Measurements from ENCODE around the gene CACNA1D. TPM values are rescaled to one million over a fixed set of nuclear protein-coding genes. Genes with fewer than 3 reads are reported as not detected.

The CACNA1D gene
- total RNA-seq, 5 donors from 2014 or later (not counting 1 experiment from before 2014, with no cell fraction given): 0.09 to 0.47 (median 0.34) TPM; not detected in 1

GRCh38 chr3:53519065-53519709, 24.8 kb downstream of the CACNA1D start:
- H3K4me1 ChIP-seq (ENCODE audit: control insufficient read depth in 1 of 2, extremely low read depth in 1 of 2, insufficient read depth in 2 of 2, low read length in 2 of 2): no peaks in the 10 kb centered on the region
- peaks cover 8 to 13% of the 10 kb centered on the region in 2 donors for H3K27me3 Mint-ChIP-seq
- H3K4me3 Mint-ChIP-seq: no peak overlapping the region
- H3K27ac Mint-ChIP-seq: no peak overlapping the region
- H3K36me3 Mint-ChIP-seq: no peaks in the 10 kb centered on the region
- no peaks in the 10 kb centered on the region for H3K9me3 ChIP-seq
- peaks cover 0 to 3% of the 10 kb centered on the region in 2 experiments for H3K27me3 ChIP-seq (replicated peaks in 1 of 2; ENCODE audit: control insufficient read depth in 2 of 2, extremely low read depth in 1 of 2, insufficient read depth in 2 of 2, low read length in 1 of 2)
- H3K27ac ChIP-seq (ENCODE audit: low read length): no peak overlapping the region
- ATAC-seq (replicated peaks in 1 of 4) (no peak), DNase-seq (no peak)
- H3K9me3 Mint-ChIP-seq: no peaks in the 10 kb centered on the region
- H3K4me3 ChIP-seq (ENCODE audit: control insufficient read depth in 1 of 2, extremely low read depth in 1 of 2, low read length in 1 of 2): no peak overlapping the region
- no peaks in the 10 kb centered on the region for H3K4me1 Mint-ChIP-seq
- POLR2A ChIA-PET: no interaction called here
- CTCF ChIA-PET: no interaction called here
- 61% methylated on average over 4 of the region's 6 CpGs for WGBS (ENCODE audit: insufficient coverage)
- no peaks in the 10 kb centered on the region for H3K36me3 ChIP-seq (ENCODE audit: control insufficient read depth in 2 of 2, extremely low read depth in 1 of 2, insufficient read depth in 1 of 2, low read length in 1 of 2)

GRCh38 chr3:53523346-53523745, 28.9 kb downstream of the CACNA1D start:
- H3K4me1 Mint-ChIP-seq: no peaks in the 10 kb centered on the region
- H3K9me3 Mint-ChIP-seq: no peaks in the 10 kb centered on the region
- POLR2A ChIA-PET: no interaction called here
- H3K27ac ChIP-seq (ENCODE audit: low read length): no peak overlapping the region
- H3K27me3 Mint-ChIP-seq: peaks cover 8 to 18% of the 10 kb centered on the region in 2 donors
- no peaks in the 10 kb centered on the region for H3K4me1 ChIP-seq (ENCODE audit: control insufficient read depth in 1 of 2, extremely low read depth in 1 of 2, insufficient read depth in 2 of 2, low read length in 2 of 2)
- peaks cover 0 to 7% of the 10 kb centered on the region in 2 experiments for H3K27me3 ChIP-seq (replicated peaks in 1 of 2; ENCODE audit: control insufficient read depth in 2 of 2, extremely low read depth in 1 of 2, insufficient read depth in 2 of 2, low read length in 1 of 2)
- ATAC-seq (replicated peaks in 1 of 4): no peak
- no peaks in the 10 kb centered on the region for H3K36me3 ChIP-seq (ENCODE audit: control insufficient read depth in 2 of 2, extremely low read depth in 1 of 2, insufficient read depth in 1 of 2, low read length in 1 of 2)
- H3K4me3 ChIP-seq (ENCODE audit: control insufficient read depth in 1 of 2, extremely low read depth in 1 of 2, low read length in 1 of 2): no peak overlapping the region
- DNase-seq: no peak
- 89% methylated on average over 2 of the region's 3 CpGs for WGBS (ENCODE audit: insufficient coverage)
- no peaks in the 10 kb centered on the region for H3K36me3 Mint-ChIP-seq
- H3K27ac Mint-ChIP-seq: no peak overlapping the region
- H3K4me3 Mint-ChIP-seq: no peak overlapping the region
- CTCF ChIA-PET: no interaction called here
- no peaks in the 10 kb centered on the region for H3K9me3 ChIP-seq

GRCh38 chr3:53524566-53524965, 30.2 kb downstream of the CACNA1D start:
- POLR2A ChIA-PET: no interaction called here
- no CpG with 5 or more reads among the region's 1 CpG for WGBS (ENCODE audit: insufficient coverage)
- H3K4me1 ChIP-seq (ENCODE audit: control insufficient read depth in 1 of 2, extremely low read depth in 1 of 2, insufficient read depth in 2 of 2, low read length in 2 of 2): no peaks in the 10 kb centered on the region
- ATAC-seq (replicated peaks in 1 of 4): no peak
- CTCF ChIA-PET: no interaction called here
- Mint-ChIP-seq H3K9me3 (no peaks in the 10 kb centered on the region), H3K4me3 (no peak overlapping the region), H3K36me3 (no peaks in the 10 kb centered on the region), H3K4me1 (no peaks in the 10 kb centered on the region), H3K27me3 (peaks cover 8 to 19% of the 10 kb centered on the region in 2 donors), H3K27ac (no peak overlapping the region)
- H3K36me3 ChIP-seq (ENCODE audit: control insufficient read depth in 2 of 2, extremely low read depth in 1 of 2, insufficient read depth in 1 of 2, low read length in 1 of 2): no peaks in the 10 kb centered on the region
- no peaks in the 10 kb centered on the region for H3K9me3 ChIP-seq
- no peak overlapping the region for H3K4me3 ChIP-seq (ENCODE audit: control insufficient read depth in 1 of 2, extremely low read depth in 1 of 2, low read length in 1 of 2)
- no peak for DNase-seq
- no peak overlapping the region for H3K27ac ChIP-seq (ENCODE audit: low read length)
- peaks cover 0 to 7% of the 10 kb centered on the region in 2 experiments for H3K27me3 ChIP-seq (replicated peaks in 1 of 2; ENCODE audit: control insufficient read depth in 2 of 2, extremely low read depth in 1 of 2, insufficient read depth in 2 of 2, low read length in 1 of 2)

- Mint-ChIP-seq H3K4me3 (no peak overlapping the region), H3K9me3 (no peaks in the 10 kb centered on the region), H3K27ac (no peak overlapping the region), H3K36me3 (no peaks in the 10 kb centered on the region), H3K4me1 (no peaks in the 10 kb centered on the region), H3K27me3 (peaks cover 8 to 18% of the 10 kb centered on the region in 2 donors)
- no peaks in the 10 kb centered on the region for H3K36me3 ChIP-seq (ENCODE audit: control insufficient read depth in 2 of 2, extremely low read depth in 1 of 2, insufficient read depth in 1 of 2, low read length in 1 of 2)
- ATAC-seq (replicated peaks in 1 of 4) (no peak), DNase-seq (no peak)
- H3K4me1 ChIP-seq (ENCODE audit: control insufficient read depth in 1 of 2, extremely low read depth in 1 of 2, insufficient read depth in 2 of 2, low read length in 2 of 2): no peaks in the 10 kb centered on the region
- no peak overlapping the region for H3K27ac ChIP-seq (ENCODE audit: low read length)
- H3K9me3 ChIP-seq: no peaks in the 10 kb centered on the region
- CTCF ChIA-PET: no interaction called here
- WGBS (ENCODE audit: insufficient coverage): 90% methylated on average over 2 of the region's 14 CpGs
- H3K27me3 ChIP-seq (replicated peaks in 1 of 2; ENCODE audit: control insufficient read depth in 2 of 2, extremely low read depth in 1 of 2, insufficient read depth in 2 of 2, low read length in 1 of 2): peaks cover 0 to 13% of the 10 kb centered on the region in 2 experiments
- POLR2A ChIA-PET: no interaction called here
- no peak overlapping the region for H3K4me3 ChIP-seq (ENCODE audit: control insufficient read depth in 1 of 2, extremely low read depth in 1 of 2, low read length in 1 of 2)
Observed at GRCh38 chr3:53525765-53526703, 31.6 kb downstream of the CACNA1D start.

- WGBS (ENCODE audit: insufficient coverage): 100% methylated on average over 1 of the region's 4 CpGs
- H3K27me3 ChIP-seq (replicated peaks in 1 of 2; ENCODE audit: control insufficient read depth in 2 of 2, extremely low read depth in 1 of 2, insufficient read depth in 2 of 2, low read length in 1 of 2): peaks cover 0 to 13% of the 10 kb centered on the region in 2 experiments
Observed at GRCh38 chr3:53526704-53527055, 32.3 kb downstream of the CACNA1D start.

GRCh38 chr3:53530205-53530604, 35.8 kb downstream of the CACNA1D start:
- peaks cover 0 to 10% of the 10 kb centered on the region in 2 experiments for H3K27me3 ChIP-seq (replicated peaks in 1 of 2; ENCODE audit: control insufficient read depth in 2 of 2, extremely low read depth in 1 of 2, insufficient read depth in 2 of 2, low read length in 1 of 2)

More at GRCh38 chr3:53526704-53527055, 32.3 kb downstream of the CACNA1D start:
- Histone ChIP-seq H3K9me3 (no peaks in the 10 kb centered on the region), H3K4me1 (ENCODE audit: control insufficient read depth in 1 of 2, extremely low read depth in 1 of 2, insufficient read depth in 2 of 2, low read length in 2 of 2) (no peaks in the 10 kb centered on the region), H3K36me3 (ENCODE audit: control insufficient read depth in 2 of 2, extremely low read depth in 1 of 2, insufficient read depth in 1 of 2, low read length in 1 of 2) (no peaks in the 10 kb centered on the region), H3K4me3 (ENCODE audit: control insufficient read depth in 1 of 2, extremely low read depth in 1 of 2, low read length in 1 of 2) (no peak overlapping the region), H3K27ac (ENCODE audit: low read length) (no peak overlapping the region)
- ATAC-seq (replicated peaks in 1 of 4): no peak
- no peaks in the 10 kb centered on the region for H3K9me3 Mint-ChIP-seq
- H3K4me1 Mint-ChIP-seq: no peaks in the 10 kb centered on the region
- H3K4me3 Mint-ChIP-seq: no peak overlapping the region
- CTCF ChIA-PET: interaction anchor here in 1 of 2 donors (0.6 kb wide), 1 partner anchor 702 kb away, joined by 3 read pairs; no protein-coding TSS in a partner anchor
- no peak overlapping the region for H3K27ac Mint-ChIP-seq
- no peak for DNase-seq
- H3K27me3 Mint-ChIP-seq: peaks cover 8 to 24% of the 10 kb centered on the region in 2 donors
- POLR2A ChIA-PET: no interaction called here
- no peaks in the 10 kb centered on the region for H3K36me3 Mint-ChIP-seq

More at GRCh38 chr3:53530205-53530604, 35.8 kb downstream of the CACNA1D start:
- Mint-ChIP-seq H3K36me3 (no peaks in the 10 kb centered on the region), H3K9me3 (no peaks in the 10 kb centered on the region), H3K27me3 (peaks cover 2 to 14% of the 10 kb centered on the region in 2 donors), H3K4me1 (no peaks in the 10 kb centered on the region), H3K27ac (no peak overlapping the region), H3K4me3 (no peak overlapping the region)
- ChIA-PET CTCF (no interaction called here), POLR2A (interaction anchor here in 1 of 2 donors (0.6 kb wide), 1 partner anchor 69 kb away, joined by 8 read pairs; no protein-coding TSS in a partner anchor)
- ATAC-seq (replicated peaks in 1 of 4): no peak
- Histone ChIP-seq H3K27ac (ENCODE audit: low read length) (no peak overlapping the region), H3K4me3 (ENCODE audit: control insufficient read depth in 1 of 2, extremely low read depth in 1 of 2, low read length in 1 of 2) (no peak overlapping the region), H3K4me1 (ENCODE audit: control insufficient read depth in 1 of 2, extremely low read depth in 1 of 2, insufficient read depth in 2 of 2, low read length in 2 of 2) (no peaks in the 10 kb centered on the region), H3K9me3 (no peaks in the 10 kb centered on the region), H3K36me3 (ENCODE audit: control insufficient read depth in 2 of 2, extremely low read depth in 1 of 2, insufficient read depth in 1 of 2, low read length in 1 of 2) (no peaks in the 10 kb centered on the region)
- no peak for DNase-seq
- WGBS (ENCODE audit: insufficient coverage): 90% methylated on average over 1 of the region's 4 CpGs

Measured in T-cell (primary cell).